Measurements from ENCODE around the gene GCHFR. TPM values are rescaled to one million over a fixed set of nuclear protein-coding genes. Genes with fewer than 3 reads are reported as not detected.

Gene GCHFR
- total RNA-seq, 1 donor from 2014 or later, result 99.5 TPM

- H3K27ac ChIP-seq, result no peak overlapping the region
Measured at GRCh38 chr15:40773902-40774301, 10.0 kb downstream of the GCHFR start.

GRCh38 chr15:40775007-40775406 is 11.1 kb downstream of the GCHFR start:
- H3K27ac ChIP-seq, result no peak overlapping the region
- DNase-seq, result peak; percentile 14
- TF ChIP-seq CTCF (IDR thresholded peaks at IDR 0.05), result no peak

More at GRCh38 chr15:40773902-40774301, 10.0 kb downstream of the GCHFR start:
- Histone ChIP-seq H3K36me3 (peaks cover 87% of the 10 kb centered on the region), H3K9me3 (no peaks in the 10 kb centered on the region), H3K4me1 (peaks cover 30% of the 10 kb centered on the region), H3K4me3 (no peak overlapping the region), H3K27me3 (ENCODE audit: low read depth) (no peaks in the 10 kb centered on the region)
- peak; percentile 21 for DNase-seq
- ATAC-seq, result no peak
- intact Hi-C loops (cut with DNase I), result no loop called here
- TF ChIP-seq CTCF (IDR thresholded peaks at IDR 0.05), result no peak

GRCh38 chr15:40775740-40776536 is 12.1 kb downstream of the GCHFR start:
- Histone ChIP-seq H3K4me3 (no peak overlapping the region), H3K4me1 (peaks cover 12% of the 10 kb centered on the region), H3K9me3 (no peaks in the 10 kb centered on the region), H3K27me3 (ENCODE audit: low read depth) (no peaks in the 10 kb centered on the region), H3K27ac (no peak overlapping the region), H3K36me3 (peaks cover 90% of the 10 kb centered on the region)
- no peak for TF ChIP-seq CTCF (IDR thresholded peaks at IDR 0.05)
- ATAC-seq (no peak), DNase-seq (peak; percentile 21)
- intact Hi-C loops (cut with DNase I), result no loop called here

More at GRCh38 chr15:40775007-40775406, 11.1 kb downstream of the GCHFR start:
- ATAC-seq, result no peak
- intact Hi-C loops (cut with DNase I), result no loop called here
- Histone ChIP-seq H3K27me3 (ENCODE audit: low read depth) (no peaks in the 10 kb centered on the region), H3K9me3 (no peaks in the 10 kb centered on the region), H3K4me1 (peaks cover 19% of the 10 kb centered on the region), H3K4me3 (no peak overlapping the region), H3K36me3 (peaks cover 95% of the 10 kb centered on the region)

- Histone ChIP-seq H3K4me1 (peaks cover 12% of the 10 kb centered on the region), H3K27ac (no peak overlapping the region), H3K27me3 (ENCODE audit: low read depth) (no peaks in the 10 kb centered on the region), H3K4me3 (no peak overlapping the region), H3K9me3 (no peaks in the 10 kb centered on the region), H3K36me3 (peaks cover 83% of the 10 kb centered on the region)
- no peak for TF ChIP-seq CTCF (IDR thresholded peaks at IDR 0.05)
- intact Hi-C loops (cut with DNase I), result no loop called here
- ATAC-seq (peak; percentile 90 to 91), DNase-seq (peak; percentile 83)
Measured at GRCh38 chr15:40776537-40777141, 12.8 kb downstream of the GCHFR start.

- Histone ChIP-seq H3K9me3 (no peaks in the 10 kb centered on the region), H3K27me3 (ENCODE audit: low read depth) (no peaks in the 10 kb centered on the region), H3K4me3 (no peak overlapping the region), H3K4me1 (peaks cover 11% of the 10 kb centered on the region), H3K27ac (no peak overlapping the region), H3K36me3 (peaks cover 23% of the 10 kb centered on the region)
- DNase-seq, result peak; percentile 85
- intact Hi-C loops (cut with DNase I), result no loop called here
- ATAC-seq, result peak; percentile 84 to 90
- TF ChIP-seq CTCF (IDR thresholded peaks at IDR 0.05), result peak; percentile 80
Measured at GRCh38 chr15:40782609-40783227, 18.9 kb downstream of the GCHFR start.
